GM19372 (cell line): ENCODE results near the gene ARHGEF18.

Experiments used
- ATAC-seq: cut with Tn5 transposase; IDR thresholded peaks from one replicate; pipeline ENCODE4 v1.9.1; 2021; ENCODE audit warnings: mild to moderate bottlenecking, low read depth, moderate library complexity; ENCODE audit not compliant: unreplicated experiment

ARHGEF18 gene

DNA sequence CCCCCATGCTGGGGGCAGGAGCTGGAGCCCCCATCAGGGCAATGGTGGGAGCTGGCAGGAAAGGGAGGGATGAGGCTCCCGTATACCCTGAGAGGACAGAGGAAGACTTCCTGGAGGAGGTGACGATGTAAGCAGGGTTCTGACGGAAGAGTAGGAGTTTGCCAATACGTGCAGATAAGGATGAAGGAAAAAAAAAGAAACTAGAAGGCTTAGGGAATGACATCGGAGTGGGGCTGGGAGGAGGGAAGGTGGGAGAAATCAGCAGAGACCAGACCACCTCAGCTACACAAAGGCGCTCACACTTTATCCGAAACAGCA, 32.3 kb downstream of the ARHGEF18 start:
- no peak for ATAC-seq

GRCh38 chr19:7382694-7383093, 34.0 kb downstream of the ARHGEF18 start:
- ATAC-seq, result no peak

DNA sequence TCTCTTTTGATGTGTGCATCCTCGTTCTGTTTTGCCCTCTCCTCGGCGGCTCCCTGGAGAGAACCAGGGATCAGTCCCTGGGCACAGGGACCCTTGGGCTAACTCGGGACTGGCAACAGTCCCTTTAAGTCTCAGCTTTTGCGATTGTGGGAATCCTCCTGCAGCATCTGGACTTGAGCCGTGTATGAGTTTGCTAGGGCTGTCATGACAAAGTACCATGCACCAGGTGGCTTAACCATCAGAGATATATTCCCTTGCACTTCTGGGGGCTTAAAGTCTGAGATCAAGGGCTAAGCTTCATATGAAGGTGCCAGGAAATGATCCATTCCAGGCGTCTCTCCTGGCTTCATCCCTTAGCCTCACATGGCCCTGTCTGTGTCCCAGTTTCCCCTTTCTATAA, 34.5 kb downstream of the ARHGEF18 start:
- no peak for ATAC-seq

GRCh38 chr19:7385062-7385461, 36.3 kb downstream of the ARHGEF18 start:
- no peak for ATAC-seq

GRCh38 chr19:7386308-7386707, 37.6 kb downstream of the ARHGEF18 start:
- no peak for ATAC-seq

GRCh38 chr19:7386769-7387168, 38.0 kb downstream of the ARHGEF18 start:
- no peak for ATAC-seq

GRCh38 chr19:7391218-7391670, 42.5 kb downstream of the ARHGEF18 start:
- no peak for ATAC-seq

GRCh38 chr19:7393459-7393858, 44.7 kb downstream of the ARHGEF18 start:
- ATAC-seq, result no peak

DNA sequence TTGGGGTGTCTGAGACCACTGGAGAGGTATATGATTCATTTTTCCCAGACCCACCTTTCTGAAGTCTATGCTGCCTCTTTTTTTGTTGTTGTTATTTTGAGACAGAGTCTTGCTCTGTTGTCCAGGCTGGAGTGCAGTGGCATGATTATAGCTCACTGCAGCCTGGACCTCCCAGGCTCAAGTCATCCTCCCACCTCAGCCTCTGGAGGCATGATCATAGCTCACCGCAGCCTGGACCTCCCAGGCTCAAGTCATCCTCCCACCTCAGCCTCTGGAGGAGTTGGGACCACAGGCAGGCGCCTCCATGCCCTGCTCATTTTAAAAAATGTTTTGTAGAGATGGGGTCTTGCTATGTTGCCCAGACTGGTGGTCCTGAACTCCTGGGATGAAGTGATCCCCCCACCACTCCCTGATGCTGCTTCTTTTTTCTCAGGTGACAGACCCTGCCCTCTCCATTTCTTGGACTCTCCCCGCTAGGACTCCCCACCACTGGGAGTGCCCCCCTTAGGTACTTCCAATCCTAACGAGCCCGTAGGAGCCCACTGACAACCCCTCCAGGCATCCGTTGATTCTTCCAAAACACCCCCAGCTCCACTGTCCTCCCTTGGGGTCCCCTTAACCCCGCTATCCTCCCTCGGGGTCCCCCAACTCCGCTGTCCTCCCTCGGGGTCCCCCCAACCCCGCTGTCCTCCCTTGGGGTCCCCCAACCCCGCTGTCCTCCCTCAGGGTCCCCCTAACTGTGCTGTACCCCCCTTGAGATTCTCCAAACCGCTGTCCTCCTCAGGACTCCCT, 45.4 kb downstream of the ARHGEF18 start:
- no peak for ATAC-seq

GRCh38 chr19:7394731-7395359, 46.1 kb downstream of the ARHGEF18 start:
- ATAC-seq, result peak; percentile 77

DNA sequence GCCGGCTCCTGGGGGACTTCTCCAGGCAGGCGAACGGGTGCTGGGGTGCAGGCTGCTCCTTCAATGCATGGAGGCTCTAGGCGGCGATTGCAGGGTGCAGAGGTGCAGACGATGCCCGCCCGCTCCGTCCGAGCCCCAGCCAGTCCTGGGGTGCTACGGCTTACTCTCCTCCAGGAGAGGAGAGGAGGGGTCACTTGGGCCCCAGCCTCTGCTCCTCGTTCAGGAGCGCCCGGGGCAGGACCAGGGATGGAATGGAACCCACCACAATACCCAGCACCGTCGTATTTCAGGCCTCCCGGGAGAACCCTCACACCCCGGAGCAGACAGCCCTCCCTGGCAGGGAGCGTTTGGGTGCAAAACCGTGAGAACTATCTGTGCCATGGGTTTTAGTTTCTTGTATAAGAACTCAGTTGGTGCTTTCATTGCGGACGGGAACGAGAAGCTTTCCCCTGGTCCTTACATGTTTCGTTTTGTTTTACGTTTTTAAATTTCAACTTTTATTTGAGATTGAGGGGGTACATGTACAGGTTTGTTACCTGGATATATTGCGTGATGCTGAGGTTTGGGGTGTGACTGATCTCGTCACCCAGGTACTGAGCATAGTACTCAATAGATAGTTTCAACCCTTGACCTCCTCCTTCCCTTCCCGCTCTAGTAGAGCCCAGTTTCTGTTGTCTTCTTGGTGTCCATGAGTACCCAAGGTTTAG, 46.8 kb downstream of the ARHGEF18 start:
- no peak for ATAC-seq

GRCh38 chr19:7397687-7398086, 49.0 kb downstream of the ARHGEF18 start:
- ATAC-seq, result no peak
